CD4-positive, alpha-beta memory T cell (primary cell): ENCODE results near the gene DHRS4L2. TPM values are rescaled to one million over a fixed set of nuclear protein-coding genes. Genes with fewer than 3 reads are reported as not detected.
"Not testable (repeated sequence)": the region's sequence is repeated elsewhere in the genome, so short reads cannot be mapped to it uniquely, and the experiment has no call there.

Source experiments
- CTCF ChIA-PET: fragments of 350-600 bp; sonication (Branson Sonifier 250); formaldehyde crosslinking; loops from one replicate; lab custom pipeline; 2021; ENCODE audit warnings: inconsistent platforms; ENCODE audit not compliant: partially characterized antibody; lab: Charles Lee
- POLR2A ChIA-PET: fragments of 350-600 bp; sonication (Branson Sonifier 250); formaldehyde crosslinking; loops from one replicate; lab custom pipeline; 2021; ENCODE audit not compliant: partially characterized antibody; lab: Charles Lee
- DNase-seq, 5 donors: peaks; one replicate each; pipeline versions ENCODE4 v3.0.0 to v3.0.0-alpha.2; 2020 to 2022; ENCODE audit warnings: mixed read lengths in 1 of 5
- H3K27ac ChIP-seq: one replicate; pipeline ENCODE4 v1.7.0; 2013; ENCODE audit warnings: low read depth, low read length
- H3K27me3 ChIP-seq: 2 replicates; pipeline ENCODE4 v1.7.0; 2013; ENCODE audit warnings: mild to moderate bottlenecking, low read length, moderate library complexity; ENCODE audit not compliant: insufficient read depth
- H3K36me3 ChIP-seq: 2 replicates; pipeline ENCODE4 v1.7.0; 2013; ENCODE audit warnings: mild to moderate bottlenecking, low read length, moderate library complexity; ENCODE audit not compliant: insufficient read depth
- H3K4me1 ChIP-seq: 2 replicates; pipeline ENCODE4 v1.7.0; 2013; ENCODE audit warnings: mild to moderate bottlenecking, low read length, moderate library complexity; ENCODE audit not compliant: insufficient read depth
- H3K4me3 ChIP-seq, 2 donors: one replicate each; pipeline ENCODE4 v1.7.0; 2013; ENCODE audit warnings: low read length in 2 of 2, mild to moderate bottlenecking in 1 of 2
- H3K9me3 ChIP-seq, 2 donors: one replicate each; pipeline ENCODE4 v1.7.0; 2013; ENCODE audit warnings: low read length in 2 of 2, control low read depth in 1 of 2; ENCODE audit not compliant: control insufficient read depth in 1 of 2
- H3K27ac Mint-ChIP-seq, 7 donors: one replicate each; pipeline ENCODE4 v1.8.0; 2020 to 2021; ENCODE audit warnings: mixed read lengths in 7 of 7, mild to moderate bottlenecking in 6 of 7, inconsistent platforms in 3 of 7, moderate library complexity in 3 of 7
- H3K27me3 Mint-ChIP-seq, 2 donors: one replicate each; pipeline ENCODE4 v1.8.0; 2020 to 2021; ENCODE audit warnings: mixed read lengths in 2 of 2
- H3K36me3 Mint-ChIP-seq, 2 donors: one replicate each; pipeline ENCODE4 v1.8.0; 2020 to 2021; ENCODE audit warnings: mixed read lengths in 2 of 2, inconsistent platforms in 1 of 2, mild to moderate bottlenecking in 1 of 2
- H3K4me1 Mint-ChIP-seq, 4 donors: one replicate each; pipeline ENCODE4 v1.8.0; 2020 to 2021; ENCODE audit warnings: mixed read lengths in 4 of 4, mild to moderate bottlenecking in 1 of 4
- H3K4me3 Mint-ChIP-seq, 8 donors: one replicate each; pipeline ENCODE4 v1.8.0; 2020 to 2021; ENCODE audit warnings: mixed read lengths in 8 of 8, mild to moderate bottlenecking in 7 of 8, moderate library complexity in 6 of 8, inconsistent platforms in 3 of 8
- H3K9me3 Mint-ChIP-seq, 8 donors: one replicate each; pipeline ENCODE4 v1.8.0; 2020 to 2021; ENCODE audit warnings: mixed read lengths in 8 of 8, mild to moderate bottlenecking in 5 of 8, inconsistent platforms in 3 of 8, moderate library complexity in 1 of 8
- intact Hi-C: fragments of 100-400 bp; cut with micrococcal nuclease; formaldehyde crosslinking; loops from one replicate; pipeline ENCODE4 v1.15.1; 2023
- polyA plus RNA-seq, 2 donors: library from polyadenylated mRNA; unstranded; fragments of 300-500 nt; fragmentation: Illumina TruSeq; gene quantifications; one replicate each; pipeline ENCODE4 v1.2.3, GENCODE V29; 2021
- total RNA-seq, 2 experiments: library from RNA; stranded (reverse); gene quantifications; one replicate each; pipeline ENCODE4 v1.2.3, GENCODE V29; 2021

DHRS4L2 gene
- total and polyA plus RNA-seq, 4 experiments from 2014 or later = 13.3 to 19.6 (median 17.7) TPM

- Histone ChIP-seq H3K36me3 (no peaks in the 10 kb centered on the region), H3K4me1 (peaks cover 3% of the 10 kb centered on the region), H3K4me3 (no peak overlapping the region), H3K27me3 (no peaks in the 10 kb centered on the region), H3K9me3 (no peaks in the 10 kb centered on the region), H3K27ac (no peak overlapping the region)
- ChIA-PET CTCF (interaction anchor here (0.8 to 1.5 kb wide), 3 partner anchors 9 to 17 kb away, joined by 3 to 4 read pairs (median 3); no protein-coding TSS in a partner anchor), POLR2A (no interaction called here)
- H3K9me3 Mint-ChIP-seq = peaks cover 0 to 27% (median 19%) of the 10 kb centered on the region in 8 donors
- no peak overlapping the region for H3K27ac Mint-ChIP-seq
- intact Hi-C loops = no loop called here
- no peak for DNase-seq
- no peaks in the 10 kb centered on the region for H3K27me3 Mint-ChIP-seq
- peaks cover 5 to 15% (median 8%) of the 10 kb centered on the region in 4 donors for H3K4me1 Mint-ChIP-seq
- H3K4me3 Mint-ChIP-seq = peak overlapping the region in 1 of 8 donors; percentile 1
- peaks cover 0 to 2% of the 10 kb centered on the region in 2 donors for H3K36me3 Mint-ChIP-seq
These were observed 44.1 kb downstream of the DHRS4L2 start for GRCh38 chr14:24032727-24033418.

- H3K4me1 ChIP-seq, H3K9me3 ChIP-seq, H3K27me3 Mint-ChIP-seq, H3K27me3 ChIP-seq, H3K36me3 ChIP-seq, POLR2A ChIA-PET, DNase-seq, H3K36me3 Mint-ChIP-seq: not testable (repeated sequence)
- peaks cover 0 to 23% (median 19%) of the 10 kb centered on the region in 8 donors for H3K9me3 Mint-ChIP-seq
- H3K4me1 Mint-ChIP-seq = peaks cover 5 to 15% (median 8%) of the 10 kb centered on the region in 4 donors
- CTCF ChIA-PET = interaction anchor here (1.0 to 1.1 kb wide), 5 partner anchors 10 to 61 kb away, joined by 3 to 4 read pairs (median 4); no protein-coding TSS in a partner anchor
- H3K4me3 Mint-ChIP-seq = peak overlapping the region; percentile 87 to 100 (median 96)
- intact Hi-C loops = loop anchor here (1.0 to 5.0 kb wide), 4 partner anchors 17 to 403 kb away; partner anchors contain the start of gene CARMIL3
- Histone ChIP-seq H3K4me3 (peak overlapping the region in 1 of 2 donors; percentile 73), H3K27ac (peak overlapping the region; percentile 67)
- peak overlapping the region; percentile 40 to 94 (median 64) for H3K27ac Mint-ChIP-seq
These were observed 47.0 kb downstream of the DHRS4L2 start for GRCh38 chr14:24035769-24036168.

DNA sequence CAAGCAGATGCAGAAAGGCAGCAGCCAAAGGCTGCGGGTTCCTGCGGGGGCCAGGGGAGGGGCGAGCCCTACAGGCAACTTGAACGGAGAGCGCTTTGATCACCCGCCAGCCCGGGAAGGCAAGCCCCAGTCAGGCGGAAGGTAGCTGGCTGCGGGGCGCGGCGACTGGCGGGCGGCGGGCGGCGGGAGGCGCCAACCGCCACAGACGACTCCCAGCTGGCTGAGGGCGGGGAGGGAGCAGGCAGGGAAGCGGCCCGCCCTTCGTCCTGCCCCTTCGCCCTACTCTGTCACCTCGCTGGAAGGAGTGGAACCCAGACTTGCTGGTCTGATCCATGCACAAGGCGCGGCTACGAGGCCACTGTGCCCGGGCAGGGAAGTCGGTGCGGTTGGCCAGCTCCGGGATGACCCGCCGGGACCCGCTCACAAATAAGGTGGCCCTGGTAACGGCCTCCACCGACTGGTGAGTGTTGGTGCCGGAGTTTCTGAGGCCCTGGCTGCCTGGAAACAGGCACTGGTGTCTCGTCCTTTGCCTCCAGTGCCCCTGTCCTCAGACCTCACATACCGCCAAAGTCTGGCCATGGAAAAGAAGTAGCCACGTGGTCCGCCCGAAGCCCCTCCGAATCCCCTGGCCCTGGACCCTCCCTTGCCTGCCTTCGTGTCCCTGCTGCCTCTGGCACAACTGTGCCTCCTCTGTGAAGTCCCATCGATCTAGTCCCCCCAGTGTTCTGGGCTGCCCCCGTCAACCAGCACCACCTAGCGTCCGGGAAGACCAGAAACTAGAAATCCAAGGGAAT is 47.6 kb downstream of the DHRS4L2 start:
- Mint-ChIP-seq H3K9me3 (peaks cover 0 to 19% (median 15%) of the 10 kb centered on the region in 8 donors), H3K27me3 (no peaks in the 10 kb centered on the region), H3K4me3 (peak overlapping the region; percentile 87 to 100 (median 96)), H3K36me3 (peaks cover 0 to 2% of the 10 kb centered on the region in 2 donors), H3K4me1 (peaks cover 5 to 15% (median 8%) of the 10 kb centered on the region in 4 donors), H3K27ac (peak overlapping the region; percentile 79 to 94 (median 88))
- H3K4me1 ChIP-seq = peaks cover 3% of the 10 kb centered on the region
- peak overlapping the region; percentile 67 for H3K27ac ChIP-seq
- ChIA-PET CTCF (interaction anchor here (1.0 to 1.1 kb wide), 5 partner anchors 10 to 61 kb away, joined by 3 to 4 read pairs (median 4); no protein-coding TSS in a partner anchor), POLR2A (no interaction called here)
- no peaks in the 10 kb centered on the region for H3K9me3 ChIP-seq
- peak overlapping the region; percentile 47 to 73 for H3K4me3 ChIP-seq
- H3K27me3 ChIP-seq = no peaks in the 10 kb centered on the region
- peak; percentile 53 to 77 (median 66) for DNase-seq
- no peaks in the 10 kb centered on the region for H3K36me3 ChIP-seq
- intact Hi-C loops = loop anchor here (1.0 to 5.0 kb wide), 4 partner anchors 16 to 404 kb away; partner anchors contain the start of gene CARMIL3

DNA sequence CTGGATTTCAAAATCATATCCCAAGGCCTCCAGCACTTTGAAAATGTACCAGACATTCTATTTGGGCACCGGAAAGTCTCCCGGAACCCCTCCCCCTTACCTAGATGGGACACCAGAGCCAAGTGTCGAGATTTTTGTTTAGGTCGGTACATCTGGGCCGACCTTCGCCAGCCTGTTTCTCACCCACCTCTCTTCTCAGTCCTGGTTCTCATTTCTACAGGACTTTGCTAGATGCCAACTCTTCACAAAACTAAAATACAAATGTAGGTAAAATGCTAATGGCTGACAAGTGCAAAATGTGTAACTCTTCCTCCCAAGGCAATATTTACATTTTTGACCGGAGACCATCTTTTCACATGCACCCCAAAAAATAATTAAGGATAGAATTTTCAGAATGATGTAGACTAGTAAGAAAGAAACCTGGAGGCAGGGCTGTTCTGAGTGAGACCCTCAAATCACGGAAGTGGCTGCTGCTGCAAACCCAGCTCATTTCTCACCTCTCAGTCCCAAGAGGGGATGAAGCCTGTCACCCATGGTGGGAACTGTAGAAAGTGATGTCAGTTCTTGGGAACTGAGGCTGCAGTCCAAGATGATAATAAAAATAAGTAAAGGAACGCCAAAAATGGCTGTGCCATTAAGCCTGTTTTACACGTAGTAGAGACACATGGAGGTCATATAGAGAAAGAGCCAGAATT is 48.4 kb downstream of the DHRS4L2 start:
- H3K27me3 Mint-ChIP-seq, POLR2A ChIA-PET, H3K36me3 Mint-ChIP-seq, H3K9me3 ChIP-seq, H3K36me3 ChIP-seq, H3K27ac ChIP-seq, H3K4me1 ChIP-seq, DNase-seq, H3K27me3 ChIP-seq: not testable (repeated sequence)
- intact Hi-C loops = loop anchor here (1.0 to 5.0 kb wide), 4 partner anchors 15 to 405 kb away; partner anchors contain the start of gene CARMIL3
- peak overlapping the region in 1 of 2 donors; percentile 73 for H3K4me3 ChIP-seq
- Mint-ChIP-seq H3K4me1 (peaks cover 5 to 15% (median 8%) of the 10 kb centered on the region in 4 donors), H3K9me3 (peaks cover 0 to 12% (median 9%) of the 10 kb centered on the region in 8 donors), H3K4me3 (peak overlapping the region; percentile 87 to 100 (median 96)), H3K27ac (peak overlapping the region; percentile 79 to 94 (median 88))
- CTCF ChIA-PET = interaction anchor here (1.0 kb wide), 1 partner anchor 21 kb away, joined by 4 read pairs; no protein-coding TSS in a partner anchor

GRCh38 chr14:24037658-24038037 is 48.9 kb downstream of the DHRS4L2 start:
- Histone ChIP-seq H3K27ac (no peak overlapping the region), H3K9me3 (no peaks in the 10 kb centered on the region), H3K4me1 (peaks cover 3% of the 10 kb centered on the region), H3K36me3 (no peaks in the 10 kb centered on the region), H3K27me3 (no peaks in the 10 kb centered on the region), H3K4me3 (no peak overlapping the region)
- H3K36me3 Mint-ChIP-seq = peaks cover 0 to 2% of the 10 kb centered on the region in 2 donors
- POLR2A ChIA-PET = no interaction called here
- no peaks in the 10 kb centered on the region for H3K27me3 Mint-ChIP-seq
- CTCF ChIA-PET = interaction anchor here (0.7 to 1.4 kb wide), 2 partner anchors 63 to 76 kb away, joined by 3 to 4 read pairs; no protein-coding TSS in a partner anchor
- H3K4me3 Mint-ChIP-seq = peak overlapping the region in 1 of 8 donors; percentile 1
- H3K27ac Mint-ChIP-seq = no peak overlapping the region
- no peak for DNase-seq
- H3K4me1 Mint-ChIP-seq = peaks cover 5 to 15% (median 8%) of the 10 kb centered on the region in 4 donors
- peaks cover 0 to 6% (median 5%) of the 10 kb centered on the region in 8 donors for H3K9me3 Mint-ChIP-seq
- intact Hi-C loops = loop anchor here (5.0 kb wide), 1 partner anchor 405 kb away; no protein-coding TSS in a partner anchor

DNA sequence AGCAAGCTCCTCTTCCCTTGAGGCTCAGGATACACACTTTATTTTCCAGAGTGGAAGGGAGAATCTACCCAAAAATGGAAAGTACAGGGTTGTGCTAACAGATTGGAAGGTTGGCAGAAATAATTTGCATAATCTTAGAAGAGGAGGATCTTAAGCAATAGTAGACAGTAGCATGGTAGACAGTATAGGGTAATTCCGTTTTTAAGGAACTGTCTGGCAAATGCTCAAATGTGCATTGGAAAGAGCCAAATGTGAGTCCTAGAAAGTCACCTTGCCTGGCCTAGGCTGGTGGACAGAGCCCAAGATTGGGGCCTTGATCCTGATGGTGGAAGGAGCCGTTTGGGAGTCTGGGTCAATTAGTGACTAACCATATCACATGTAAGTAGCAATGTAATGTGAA is 50.0 kb downstream of the DHRS4L2 start:
- ChIA-PET POLR2A (no interaction called here), CTCF (interaction anchor here (1.4 kb wide), 1 partner anchor 75 kb away, joined by 4 read pairs; no protein-coding TSS in a partner anchor)
- H3K27ac Mint-ChIP-seq = no peak overlapping the region

More for the DNA sequence above, 50.0 kb downstream of the DHRS4L2 start:
- H3K4me3 ChIP-seq = no peak overlapping the region
- Mint-ChIP-seq H3K27me3 (peaks cover 0 to 2% of the 10 kb centered on the region in 2 donors), H3K4me1 (peaks cover 5 to 15% (median 8%) of the 10 kb centered on the region in 4 donors), H3K9me3 (no peaks in the 10 kb centered on the region), H3K36me3 (peaks cover 0 to 2% of the 10 kb centered on the region in 2 donors), H3K4me3 (no peak overlapping the region)
- no peak for DNase-seq
- no peaks in the 10 kb centered on the region for H3K36me3 ChIP-seq
- no peaks in the 10 kb centered on the region for H3K9me3 ChIP-seq
- intact Hi-C loops = loop anchor here (5.0 kb wide), 1 partner anchor 406 kb away; no protein-coding TSS in a partner anchor
- H3K4me1 ChIP-seq = peaks cover 3% of the 10 kb centered on the region
- H3K27ac ChIP-seq = no peak overlapping the region
- no peaks in the 10 kb centered on the region for H3K27me3 ChIP-seq
